Ovary (tissue), 9 donors: ENCODE results near the gene RBPJL. TPM values are rescaled to one million over a fixed set of nuclear protein-coding genes. Genes with fewer than 3 reads are reported as not detected.

Experiments
- DNase-seq, 5 donors: peaks; one replicate each; pipeline ENCODE4 v3.0.0-alpha.2; 2019 to 2020
- H3K27ac ChIP-seq, 2 donors: fragments of 200-600 bp; one replicate each; pipeline versions ENCODE4 v1.5.1 to v1.8.0; 2019 to 2022
- H3K27me3 ChIP-seq: fragments of 200-600 bp; one replicate; pipeline ENCODE4 v1.8.0; 2022
- H3K36me3 ChIP-seq: fragments of 200-600 bp; sonication (generic); one replicate; pipeline ENCODE4 v1.5.1; 2019
- H3K4me1 ChIP-seq: one replicate; pipeline ENCODE4 v1.8.1; 2013; ENCODE audit warnings: mild to moderate bottlenecking, moderate library complexity; ENCODE audit not compliant: insufficient read depth
- H3K4me3 ChIP-seq: fragments of 200-600 bp; sonication (generic); one replicate; pipeline ENCODE4 v1.5.1; 2017
- H3K9me3 ChIP-seq, 2 donors: fragments of 200-600 bp in 1 of 2; sonication (generic) in 1 of 2; one replicate each; pipeline versions ENCODE4 v1.5.1 to v1.8.1; 2013 to 2019; ENCODE audit warnings: mild to moderate bottlenecking in 1 of 2, moderate library complexity in 1 of 2
- CTCF ChIP-seq, 3 donors: fragments of 450-650 bp in 2 of 3; fragments of 200-600 bp in 1 of 3; IDR thresholded peaks; one replicate each; pipeline versions ENCODE4 v1.5.1 to v1.8.0; 2016 to 2022; ENCODE audit warnings: antibody characterized with exemption in 3 of 3, mild to moderate bottlenecking in 1 of 3
- EP300 ChIP-seq: sonication (generic); formaldehyde crosslinking; IDR thresholded peaks from one replicate; pipeline ENCODE4 v1.6.1; 2017; ENCODE audit warnings: antibody characterized with exemption
- POLR2A ChIP-seq: fragments of 450-650 bp; IDR thresholded peaks from one replicate; pipeline ENCODE4 v1.6.1; 2017; ENCODE audit warnings: antibody characterized with exemption, mild to moderate bottlenecking, moderate library complexity
- WGBS, 3 donors: extraction: QIAGEN DNeasy Blood & Tissue Kit in 1 of 3; methylation state at CpG; one replicate each; pipeline versions ENCODE4 v1.1.5 to v1.1.7; 2013 to 2017; 5-methylcytosine and 5-hydroxymethylcytosine counted together
- intact Hi-C, 4 donors: fragments of 100-400 bp; cut with DNase I; formaldehyde crosslinking; loops; one replicate each; pipeline versions ENCODE4 v1.11.0 to v1.15.1; 2022 to 2023
- polyA plus RNA-seq, 2 donors: library from polyadenylated mRNA; stranded (reverse); fragments of 200-250 nt in 1 of 2; fragments of 350-450 nt in 1 of 2; fragmentation: Illumina TruSeq in 1 of 2; extraction: RNeasy Lipid Tissue Mini Kit (QIAGEN cat#74804) in 1 of 2; gene quantifications; one replicate each; pipeline ENCODE4 v1.2.3, GENCODE V29; 2013 to 2014
- total RNA-seq, 7 donors: library from RNA; depleted of rRNA in 2 of 7; stranded (reverse); fragments of >200 nt in 2 of 7; fragmentation: NEBNext Ultra II Directional in 3 of 7; extraction: Animal tissue kit (Norgen Biotek cat#: 25700) in 3 of 7; gene quantifications; one replicate each; pipeline versions ENCODE4 v1.1.0 to v1.2.4, GENCODE V29; 2016 to 2023
- donor health status: DM: no; HTN: no; CAD: no; lungs with moderate emphysema.
- donor health status: DM: no; HTN: no; CAD: no.
- donor health status: Bipolar disorder and iron deficiency.
- donor health status: DM: yes; HTN: yes; CAD: no.
- donor health status: DM: no; HTN: no; CAD: no.
- donor health status: DM: yes; HTN: yes; CAD: no.

Gene RBPJL
- total and polyA plus RNA-seq, 9 donors: 0.36 to 0.38 TPM; not detected in 7

- H3K4me1 ChIP-seq: no peaks in the 10 kb centered on the region
- intact Hi-C loops: no loop called here
- TF ChIP-seq POLR2A (no peak), CTCF (IDR thresholded peaks at IDR 0.05) (no peak), EP300 (no peak)
- H3K27me3 ChIP-seq: no peaks in the 10 kb centered on the region
- DNase-seq: no peak
- H3K4me3 ChIP-seq: no peak overlapping the region
- H3K36me3 ChIP-seq: no peaks in the 10 kb centered on the region
- WGBS, 3 donors: 52 to 64% (median 57%) methylated on average over 4 of the region's 4 CpGs
- H3K9me3 ChIP-seq: no peaks in the 10 kb centered on the region
- H3K27ac ChIP-seq: no peak overlapping the region
Measured at GRCh38 chr20:45283551-45284057, 23.0 kb upstream of the RBPJL start.

- Histone ChIP-seq H3K27ac (no peak overlapping the region), H3K4me1 (no peaks in the 10 kb centered on the region), H3K27me3 (no peaks in the 10 kb centered on the region), H3K4me3 (no peak overlapping the region), H3K9me3 (no peaks in the 10 kb centered on the region), H3K36me3 (no peaks in the 10 kb centered on the region)
- no peak for TF ChIP-seq CTCF (IDR thresholded peaks at IDR 0.05)
- no peak for TF ChIP-seq EP300
- no peak for TF ChIP-seq POLR2A
- DNase-seq: no peak
- WGBS, 3 donors: 68 to 69% (median 69%) methylated on average over 4 of the region's 4 CpGs
- intact Hi-C loops: no loop called here
Measured at GRCh38 chr20:45288376-45288775, 18.3 kb upstream of the RBPJL start.

DNA sequence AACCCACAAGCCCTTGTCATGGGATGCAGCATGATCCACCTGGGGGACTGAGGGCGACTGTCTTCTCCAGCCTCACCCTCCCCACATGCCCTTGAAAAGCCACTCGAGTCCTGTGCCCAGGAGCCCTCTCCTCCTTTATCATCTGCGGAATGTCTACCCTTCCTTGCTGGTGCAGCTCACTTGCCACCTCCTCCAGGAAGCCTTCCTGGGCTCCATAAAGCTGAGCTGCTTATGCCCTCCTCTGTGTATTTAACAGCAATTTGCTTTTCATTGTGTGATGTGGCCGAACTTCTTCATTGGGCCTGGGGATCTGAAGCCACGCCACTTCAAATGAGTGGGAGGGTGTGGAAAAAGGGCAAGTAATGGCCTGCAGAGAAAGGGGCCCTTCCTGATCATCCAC, 17.8 kb upstream of the RBPJL start:
- intact Hi-C loops: no loop called here
- Histone ChIP-seq H3K4me1 (no peaks in the 10 kb centered on the region), H3K9me3 (no peaks in the 10 kb centered on the region), H3K36me3 (no peaks in the 10 kb centered on the region), H3K4me3 (no peak overlapping the region), H3K27ac (no peak overlapping the region), H3K27me3 (no peaks in the 10 kb centered on the region)
- no peak for DNase-seq
- TF ChIP-seq EP300 (no peak), CTCF (IDR thresholded peaks at IDR 0.05) (no peak), POLR2A (no peak)
- 78 to 88% (median 79%) methylated on average over 5 of the region's 5 CpGs for WGBS, 3 donors

GRCh38 chr20:45289942-45290676, 16.5 kb upstream of the RBPJL start:
- Histone ChIP-seq H3K9me3 (no peaks in the 10 kb centered on the region), H3K4me3 (no peak overlapping the region), H3K36me3 (no peaks in the 10 kb centered on the region), H3K27ac (no peak overlapping the region), H3K27me3 (no peaks in the 10 kb centered on the region), H3K4me1 (no peaks in the 10 kb centered on the region)
- TF ChIP-seq POLR2A (no peak), EP300 (no peak), CTCF (IDR thresholded peaks at IDR 0.05) (no peak)
- 74 to 76% (median 75%) methylated on average over 13 of the region's 13 CpGs for WGBS, 3 donors
- intact Hi-C loops: no loop called here
- no peak for DNase-seq
